ENCODE data around the gene TAS2R1.

The TAS2R1 gene

DNA sequence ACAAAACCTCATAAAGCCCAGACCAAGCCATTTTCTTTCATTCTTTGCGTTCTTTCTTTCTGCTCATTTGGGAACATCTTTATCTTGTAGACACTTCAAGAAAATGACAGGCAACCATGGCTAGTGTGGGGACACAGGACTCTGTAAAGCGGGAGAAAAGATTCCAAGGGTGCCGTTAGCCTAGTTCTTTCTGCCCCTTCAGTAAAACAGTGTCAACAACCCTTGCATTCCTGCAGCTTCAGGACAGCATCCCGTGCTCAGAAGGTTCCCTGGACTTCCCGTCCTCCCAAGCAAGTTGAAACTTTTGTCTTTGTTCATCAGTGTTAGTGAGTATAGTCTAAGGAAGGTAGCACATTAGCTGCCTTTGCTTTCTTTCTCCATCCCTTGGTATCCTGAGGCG is 41.9 kb downstream of the TAS2R1 start:
- H3K4me3 Mint-ChIP-seq = no peak overlapping the region
- no peaks in the 10 kb centered on the region for H3K36me3 Mint-ChIP-seq
- H3K4me1 Mint-ChIP-seq = no peaks in the 10 kb centered on the region
- ATAC-seq (replicated peaks) (no peak), DNase-seq (no peak)
- no peak overlapping the region for H3K27ac Mint-ChIP-seq
- H3K27me3 Mint-ChIP-seq = no peaks in the 10 kb centered on the region
- peaks cover 0 to 7% of the 10 kb centered on the region in 2 donors for H3K9me3 Mint-ChIP-seq

DNA sequence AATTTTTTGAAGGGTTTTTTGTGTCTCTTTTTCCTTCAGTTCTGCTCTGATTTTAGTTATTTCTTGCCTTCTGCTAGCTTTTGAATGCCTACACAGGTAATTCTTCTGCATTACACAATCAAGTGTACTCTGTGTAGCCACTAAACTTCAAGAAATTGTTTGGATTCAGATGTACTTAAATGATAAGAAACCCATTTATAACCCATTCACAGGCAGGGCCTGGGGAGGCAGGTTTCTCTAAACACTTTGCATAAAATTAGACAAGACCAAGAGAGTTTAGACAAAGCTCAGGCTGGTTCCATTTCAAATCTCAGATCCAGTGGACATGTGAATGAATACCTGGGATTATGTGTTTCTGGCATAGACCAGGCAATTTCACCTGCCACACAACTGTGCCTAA is 43.0 kb downstream of the TAS2R1 start:
- Mint-ChIP-seq H3K4me1 (no peaks in the 10 kb centered on the region), H3K27ac (no peak overlapping the region), H3K4me3 (no peak overlapping the region), H3K27me3 (no peaks in the 10 kb centered on the region), H3K9me3 (peaks cover 0 to 7% of the 10 kb centered on the region in 2 donors), H3K36me3 (no peaks in the 10 kb centered on the region)
- DNase-seq (no peak), ATAC-seq (replicated peaks) (no peak)

DNA sequence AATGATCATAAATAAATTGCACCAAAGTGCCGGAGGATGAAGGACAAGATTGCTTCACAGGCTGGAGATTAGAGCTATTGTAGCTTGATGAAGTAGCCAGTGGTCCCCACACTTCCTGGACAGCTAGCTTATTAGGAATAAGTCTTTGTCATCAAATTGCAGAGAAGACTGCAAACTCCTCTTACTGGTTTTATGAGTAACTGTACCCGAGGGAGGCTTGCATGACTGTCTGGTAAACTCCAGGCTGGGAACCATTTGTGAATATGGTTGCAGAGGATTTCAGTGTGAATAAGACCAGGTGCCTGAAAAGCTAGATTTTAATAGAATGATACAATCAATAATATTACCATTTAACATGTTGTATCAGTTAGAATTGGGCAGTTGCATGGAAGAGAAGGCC is 47.7 kb downstream of the TAS2R1 start:
- H3K27ac Mint-ChIP-seq = no peak overlapping the region
- H3K27me3 Mint-ChIP-seq = no peaks in the 10 kb centered on the region
- no peaks in the 10 kb centered on the region for H3K4me1 Mint-ChIP-seq
- no peak for ATAC-seq (replicated peaks)
- no peaks in the 10 kb centered on the region for H3K36me3 Mint-ChIP-seq
- H3K9me3 Mint-ChIP-seq = peaks cover 0 to 1% of the 10 kb centered on the region in 2 donors
- no peak overlapping the region for H3K4me3 Mint-ChIP-seq
- no peak for DNase-seq

All from stimulated activated naive B cell treated with anti-CD40 and anti-IgM and Interleukin-4, amounts not matched to agents 10 μg/mL and 1 μg/mL and 100 μg/mL, for 72 hours (primary cell).